Panc1 (cell line): ENCODE data around the gene DCC. TPM values are rescaled to one million over a fixed set of nuclear protein-coding genes. Genes with fewer than 3 reads are reported as not detected.

Source experiments
- ATAC-seq: fragments of 200-7000 bp; cut with Tn5 transposase; 2 replicates; pipeline ENCODE4 v1.9.1; 2020; ENCODE audit warnings: mild to moderate bottlenecking, moderate library complexity
- BruUV-seq: library from RNA; stranded (reverse); fragments of 400-500 nt; replicated peaks from 2 replicates; lab custom pipeline; 2021; lab: Mats Ljungman, UMichigan
- CTCF ChIA-PET: fragments of 300-600 bp; sonication (Branson Sonifier 250); formaldehyde crosslinking; loops from one replicate; lab custom pipeline; 2022; ENCODE audit warnings: antibody characterized with exemption; lab: Charles Lee
- POLR2A ChIA-PET: fragments of 300-600 bp; sonication (Branson Sonifier 250); formaldehyde crosslinking; loops from one replicate; lab custom pipeline; 2022; ENCODE audit warnings: antibody characterized with exemption; lab: Charles Lee
- DNase-seq: peaks from one replicate; pipeline ENCODE4 v3.0.0-alpha.2; 2010; ENCODE audit warnings: low read depth, low spot score
- H3K27ac ChIP-seq: 2 replicates; pipeline ENCODE4 v1.5.1; 2011; ENCODE audit warnings: mild to moderate bottlenecking, low read length, inconsistent platforms
- H3K27me3 ChIP-seq: fragments of 200-500 bp; sonication (Bioruptor generic); 2 replicates; pipeline ENCODE4 v1.6.0; 2014; ENCODE audit warnings: low read length, inconsistent platforms; ENCODE audit not compliant: control insufficient read depth, insufficient read depth
- H3K36me3 ChIP-seq: fragments of 200-500 bp; sonication (Bioruptor generic); 2 replicates; pipeline ENCODE4 v1.5.1; 2014; ENCODE audit warnings: inconsistent platforms, mild to moderate bottlenecking, low read length, moderate library complexity; ENCODE audit not compliant: control insufficient read depth, insufficient read depth
- H3K4me1 ChIP-seq: 2 replicates; pipeline ENCODE4 v1.5.1; 2011; ENCODE audit warnings: inconsistent platforms, mild to moderate bottlenecking, low read length, moderate library complexity; ENCODE audit not compliant: control insufficient read depth, insufficient read depth
- H3K4me3 ChIP-seq, 2 experiments: 2 replicates each; pipeline ENCODE4 v1.5.1; 2011 to 2012; ENCODE audit warnings: low read depth in 2 of 2, low read length in 2 of 2, mild to moderate bottlenecking in 2 of 2, inconsistent platforms in 1 of 2, moderate library complexity in 1 of 2
- H3K9me3 ChIP-seq: fragments of 200-500 bp; sonication (Bioruptor generic); 2 replicates; pipeline ENCODE4 v1.5.1; 2014; ENCODE audit warnings: low read depth, mild to moderate bottlenecking, inconsistent platforms, low read length, moderate library complexity; ENCODE audit not compliant: control insufficient read depth, insufficient read depth
- CTCF ChIP-seq: fragments of 450-650 bp; IDR thresholded peaks from 2 replicates; pipeline ENCODE4 v1.5.1; 2017; ENCODE audit warnings: mild to moderate bottlenecking
- POLR2AphosphoS5 ChIP-seq: IDR thresholded peaks from 2 replicates; pipeline ENCODE4 v1.6.1; 2012; ENCODE audit warnings: mild to moderate bottlenecking, low read depth, low read length, moderate library complexity
- REST ChIP-seq, 2 experiments: IDR thresholded peaks; 2 replicates each; pipeline ENCODE4 v1.6.1; 2011 to 2012; ENCODE audit warnings: low read depth in 2 of 2, control low read depth in 1 of 2, low read length in 1 of 2, mild to moderate bottlenecking in 1 of 2, moderate library complexity in 1 of 2; ENCODE audit not compliant: insufficient read depth in 1 of 2
- SIN3A ChIP-seq: IDR thresholded peaks from 2 replicates; pipeline ENCODE4 v1.6.1; 2012; ENCODE audit warnings: low read depth, mild to moderate bottlenecking, low read length, moderate library complexity, borderline replicate concordance; ENCODE audit not compliant: insufficient read depth
- TCF7L2 ChIP-seq: IDR thresholded peaks from 2 replicates; pipeline ENCODE4 v1.6.1; 2011; ENCODE audit warnings: mild to moderate bottlenecking, low read depth, low read length, inconsistent platforms
- in situ Hi-C: cut with HindIII; loops from 2 replicates; pipeline ENCODE4 v1.10.0; 2016; ENCODE audit warnings: low sequenced_read_pairs, low pct_unique_long_range_greater_than_20kb
- intact Hi-C: fragments of 100-400 bp; cut with micrococcal nuclease; formaldehyde crosslinking; loops from one replicate; pipeline ENCODE4 v1.10.0; 2022; ENCODE audit not compliant: unreplicated experiment
- total RNA-seq: library from RNA; stranded (reverse); gene quantifications from one replicate; pipeline ENCODE4 v1.2.1, GENCODE V29; 2021; ENCODE audit not compliant: unreplicated experiment

Gene DCC
- total RNA-seq, 1 experiment from 2014 or later = not detected

GRCh38 chr18:53411511-53411910 lies 1071.5 kb downstream of the DCC start:
- no TSS peak for BruUV-seq
- intact Hi-C loops = no loop called here
- ChIA-PET POLR2A (no interaction called here), CTCF (no interaction called here)
- H3K4me1 ChIP-seq = no peaks in the 10 kb centered on the region
- H3K9me3 ChIP-seq = no peaks in the 10 kb centered on the region
- no peak for ATAC-seq
- DNase-seq = no peak
- in situ Hi-C loops = no loop called here
- H3K27ac ChIP-seq = no peak overlapping the region
- no peak overlapping the region for H3K4me3 ChIP-seq
- TF ChIP-seq TCF7L2 = no peak
- no peak for TF ChIP-seq REST (IDR thresholded peaks at IDR 0.05; ENCODE audit: insufficient read depth in 1 of 2, low read depth in 2 of 2, low read length in 1 of 2)
- no peak for TF ChIP-seq SIN3A
- no peak for TF ChIP-seq CTCF
- no peak for TF ChIP-seq POLR2AphosphoS5
- H3K36me3 ChIP-seq = no peaks in the 10 kb centered on the region
- H3K27me3 ChIP-seq = no peaks in the 10 kb centered on the region

- no peak for ATAC-seq
- H3K36me3 ChIP-seq = no peaks in the 10 kb centered on the region
- no TSS peak for BruUV-seq
- in situ Hi-C loops (no loop called here), intact Hi-C loops (no loop called here)
- H3K9me3 ChIP-seq = no peaks in the 10 kb centered on the region
- H3K4me1 ChIP-seq = no peaks in the 10 kb centered on the region
- ChIA-PET CTCF (no interaction called here), POLR2A (no interaction called here)
- no peaks in the 10 kb centered on the region for H3K27me3 ChIP-seq
- no peak overlapping the region for H3K4me3 ChIP-seq
- DNase-seq = no peak
- TF ChIP-seq SIN3A (no peak), TCF7L2 (no peak), POLR2AphosphoS5 (no peak), REST (IDR thresholded peaks at IDR 0.05; ENCODE audit: insufficient read depth in 1 of 2, low read depth in 2 of 2, low read length in 1 of 2) (no peak), CTCF (no peak)
- no peak overlapping the region for H3K27ac ChIP-seq
Measured at GRCh38 chr18:53417003-53417402, 1077.0 kb downstream of the DCC start.
